A549 (cell line): Measurements from ENCODE around the gene RABAC1. TPM values are rescaled to one million over a fixed set of nuclear protein-coding genes. Genes with fewer than 3 reads are reported as not detected.
A peak's percentile ranks its signal among the peaks of the same experiment; 100 is the strongest.

ENCODE experiments used
- ATAC-seq, 2 experiments: fragments of 200-7000 bp in 1 of 2; fragments of >200 bp in 1 of 2; cut with Nextera tagmentation in 1 of 2; cut with Tn5 transposase in 1 of 2; 3 replicates each; pipeline versions ENCODE4 v1.8.0 to v1.9.1; 2018 to 2020; ENCODE audit warnings: mild to moderate bottlenecking in 1 of 2, moderate library complexity in 1 of 2
- CTCF ChIA-PET: fragments of 300-600 bp; sonication (Branson Sonifier 250); formaldehyde crosslinking; extraction: SDS; loops from one replicate; lab custom pipeline; 2021; ENCODE audit warnings: antibody characterized with exemption, inconsistent platforms; lab: Yijun Ruan, JAX
- POLR2A ChIA-PET: fragments of 350-600 bp; formaldehyde crosslinking; extraction: SDS; loops from one replicate; lab custom pipeline; 2021; ENCODE audit warnings: antibody characterized with exemption, inconsistent platforms; lab: Yijun Ruan, JAX
- DNase-seq, 2 experiments: peaks; one replicate each; pipeline versions ENCODE4 v3.0.0 to v3.0.0-alpha.2; 2011 to 2016; ENCODE audit warnings: low read depth in 1 of 2, low spot score in 1 of 2
- FAIRE-seq: peaks from 2 replicates; lab custom pipeline; 2011; peaks lifted over from hg19 to GRCh38; lab: Jason Lieb, UNC
- H3K27ac ChIP-seq, 2 experiments: fragments of >200 bp; sonication (Bioruptor Twin); formaldehyde crosslinking; 3 replicates each; pipeline ENCODE4 v1.5.1; 2016 to 2017
- H3K4me1 ChIP-seq: fragments of >200 bp; sonication (Bioruptor Twin); formaldehyde crosslinking; 3 replicates; pipeline ENCODE4 v1.6.1; 2016
- H3K4me2 ChIP-seq: fragments of >200 bp; sonication (Bioruptor Twin); formaldehyde crosslinking; 3 replicates; pipeline ENCODE4 v1.6.1; 2016
- H3K4me3 ChIP-seq: fragments of >200 bp; sonication (Bioruptor Twin); formaldehyde crosslinking; 3 replicates; pipeline ENCODE4 v1.5.1; 2016
- H3K9me3 ChIP-seq: fragments of >200 bp; sonication (Bioruptor Twin); formaldehyde crosslinking; 3 replicates; pipeline ENCODE4 v1.6.1; 2016
- ATOH8 ChIP-seq: fragments of 250-450 bp; sonication (Bioruptor Pico); IDR thresholded peaks from 2 replicates; pipeline ENCODE4 v1.5.0; 2020; ENCODE audit warnings: low read depth, mild to moderate bottlenecking, moderate library complexity
- BHLHE40 ChIP-seq: IDR thresholded peaks from 2 replicates; pipeline ENCODE4 v1.6.1; 2012; ENCODE audit warnings: low read depth, low read length, inconsistent platforms
- CBX8 ChIP-seq: fragments of 200-600 bp; sonication (generic); IDR thresholded peaks from 2 replicates; pipeline ENCODE4 v1.6.1; 2016
- CHD4 ChIP-seq: fragments of 200-600 bp; sonication (generic); IDR thresholded peaks from 2 replicates; pipeline ENCODE4 v1.6.1; 2016; ENCODE audit warnings: antibody characterized with exemption, mild to moderate bottlenecking, borderline replicate concordance
- E2F6 ChIP-seq: IDR thresholded peaks from 2 replicates; pipeline ENCODE4 v1.6.1; 2012; ENCODE audit warnings: low read depth, borderline replicate concordance
- EP300 ChIP-seq, 2 experiments: fragments of >200 bp; sonication (Bioruptor Twin); formaldehyde crosslinking; IDR thresholded peaks; 2 replicates in 1 of 2; 3 replicates in 1 of 2; pipeline ENCODE4 v1.6.1; 2016 to 2017
- ESRRA ChIP-seq: fragments of 150-350 bp; IDR thresholded peaks from 2 replicates; pipeline ENCODE4 v1.6.1; 2014; ENCODE audit warnings: mild to moderate bottlenecking, low read length, borderline replicate concordance
- HDAC2 ChIP-seq: fragments of 200-600 bp; sonication (generic); IDR thresholded peaks from 2 replicates; pipeline ENCODE4 v1.6.1; 2016
- HES2 ChIP-seq: fragments of >200 bp; sonication (Bioruptor Twin); formaldehyde crosslinking; IDR thresholded peaks from 2 replicates; pipeline ENCODE4 v1.6.1; 2016
- HOXA7 ChIP-seq: fragments of 250-450 bp; sonication (Bioruptor Pico); IDR thresholded peaks from 2 replicates; pipeline ENCODE4 v1.5.0; 2020; ENCODE audit warnings: mild to moderate bottlenecking, moderate library complexity
- JUN ChIP-seq, 2 experiments: fragments of >200 bp; sonication (Bioruptor Twin); formaldehyde crosslinking; IDR thresholded peaks; 2 replicates in 1 of 2; 3 replicates in 1 of 2; pipeline ENCODE4 v1.6.1; 2016 to 2017
- JUNB ChIP-seq: fragments of >200 bp; sonication (Bioruptor Twin); formaldehyde crosslinking; IDR thresholded peaks from 2 replicates; pipeline ENCODE4 v1.6.1; 2016
- MAFK ChIP-seq: fragments of 450-650 bp; IDR thresholded peaks from 2 replicates; pipeline ENCODE4 v1.6.1; 2014; ENCODE audit not compliant: partially characterized antibody
- MAZ ChIP-seq: fragments of 150-350 bp; IDR thresholded peaks from 2 replicates; pipeline ENCODE4 v1.6.1; 2014; ENCODE audit warnings: antibody characterized with exemption, low read depth, low read length, borderline replicate concordance
- MYC ChIP-seq: IDR thresholded peaks from 2 replicates; pipeline ENCODE4 v1.6.1; 2012; ENCODE audit warnings: mild to moderate bottlenecking, inconsistent platforms, low read length, improper control_type of control experiment, borderline replicate concordance
- NFE2L2 ChIP-seq: fragments of 150-350 bp; conservative IDR thresholded peaks from 2 replicates; pipeline ENCODE4 v1.6.1; 2014; ENCODE audit warnings: low read length
- NR3C1 ChIP-seq: fragments of >200 bp; sonication (Bioruptor Twin); formaldehyde crosslinking; IDR thresholded peaks from 3 replicates; pipeline ENCODE4 v1.6.1; 2017
- POLR2A ChIP-seq: IDR thresholded peaks from 2 replicates; pipeline ENCODE4 v1.6.1; 2012; ENCODE audit warnings: mild to moderate bottlenecking, low read length
- POLR2AphosphoS2 ChIP-seq: conservative IDR thresholded peaks from 2 replicates; pipeline ENCODE4 v1.6.1; 2012; ENCODE audit warnings: low read length, improper control_type of control experiment, inconsistent platforms
- RAD21 ChIP-seq, 2 experiments: fragments of >200 bp in 1 of 2; sonication (Bioruptor Twin) in 1 of 2; formaldehyde crosslinking in 1 of 2; IDR thresholded peaks in 1 of 2; conservative IDR thresholded peaks in 1 of 2; 2 replicates in 1 of 2; 3 replicates in 1 of 2; pipeline ENCODE4 v1.6.1; 2012 to 2018; ENCODE audit warnings: inconsistent platforms in 1 of 2
- RARB ChIP-seq: fragments of 250-450 bp; sonication (Bioruptor Pico); IDR thresholded peaks from 2 replicates; pipeline ENCODE4 v1.8.0; 2021; ENCODE audit warnings: mild to moderate bottlenecking, moderate library complexity
- RFX5 ChIP-seq: fragments of 450-650 bp; IDR thresholded peaks from 2 replicates; pipeline ENCODE4 v1.7.1; 2014; ENCODE audit warnings: antibody characterized with exemption, mild to moderate bottlenecking, moderate library complexity
- SMC3 ChIP-seq: fragments of >200 bp; sonication (Bioruptor Twin); formaldehyde crosslinking; IDR thresholded peaks from 3 replicates; pipeline ENCODE4 v1.6.1; 2018; ENCODE audit warnings: inconsistent platforms
- SREBF2 ChIP-seq: fragments of 450-650 bp; IDR thresholded peaks from 2 replicates; pipeline ENCODE4 v1.6.1; 2014; ENCODE audit warnings: mild to moderate bottlenecking, moderate library complexity
- TFCP2L1 ChIP-seq: fragments of 250-450 bp; sonication (Bioruptor Pico); IDR thresholded peaks from 2 replicates; pipeline ENCODE4 v1.5.0; 2021; ENCODE audit warnings: mild to moderate bottlenecking
- TP53 ChIP-seq: fragments of 250-450 bp; sonication (Bioruptor Pico); IDR thresholded peaks from 2 replicates; pipeline ENCODE4 v1.5.0; 2021; ENCODE audit warnings: mild to moderate bottlenecking, moderate library complexity
- ZC3H11A ChIP-seq: fragments of 450-650 bp; IDR thresholded peaks from 2 replicates; pipeline ENCODE4 v1.6.1; 2014; ENCODE audit warnings: antibody characterized with exemption, mild to moderate bottlenecking
- ZFP36 ChIP-seq: fragments of 450-650 bp; IDR thresholded peaks from 2 replicates; pipeline ENCODE4 v1.6.1; 2014; ENCODE audit warnings: borderline replicate concordance; ENCODE audit not compliant: partially characterized antibody
- ZNF302 ChIP-seq: fragments of 250-450 bp; sonication (Bioruptor Pico); IDR thresholded peaks from 2 replicates; pipeline ENCODE4 v1.9.0; 2021; ENCODE audit warnings: inconsistent platforms, mild to moderate bottlenecking, moderate library complexity
- WGBS: methylation state at CpG from one replicate; pipeline ENCODE4 v1.1.6; 2017; ENCODE audit errors: missing lambda C conversion rate; 5-methylcytosine and 5-hydroxymethylcytosine counted together
- polyA plus RNA-seq, 4 experiments: library from polyadenylated mRNA; depleted of rRNA in 3 of 4; stranded (reverse); fragments of >200 nt; fragmentation: RNase III in 1 of 4; extraction: RNeasy Plus Mini Kit Qiagen cat#74134 plus additional on column Dnase treatment in 1 of 4; gene quantifications; 2 replicates in 3 of 4; 3 replicates in 1 of 4; pipeline ENCODE4 v1.2.3, GENCODE V29; 2011 to 2017
- TF ChIP-seq, protein P1 (sequence below): fragments of 200-600 bp; sonication (generic); IDR thresholded peaks from 2 replicates; pipeline ENCODE4 v1.6.1; 2016; ENCODE audit warnings: antibody characterized with exemption, mild to moderate bottlenecking, moderate library complexity

RABAC1 gene
- polyA plus RNA-seq, 2 of the 4 experiments (the other 2 are of a cell fraction): 117 to 247 TPM

DNA sequence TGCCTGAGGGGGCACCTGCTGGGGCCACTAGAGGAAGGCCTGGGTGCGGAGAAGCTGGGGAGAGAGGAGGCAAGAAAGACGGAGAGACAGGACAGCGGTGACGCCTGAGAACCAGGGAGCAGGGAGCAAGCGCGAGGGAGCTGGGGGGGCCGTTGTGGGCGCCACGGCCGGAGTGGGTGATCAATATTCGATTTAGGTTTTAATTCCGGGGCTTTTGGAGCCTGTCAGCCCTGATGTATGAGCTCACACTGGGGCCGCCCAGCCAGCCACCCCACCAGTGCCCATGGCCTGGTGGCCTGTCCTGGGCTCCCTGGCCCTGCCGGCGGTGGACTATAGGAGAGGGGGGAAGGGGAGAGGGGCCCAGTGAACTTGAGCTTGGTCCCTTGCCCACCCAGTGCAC lies 22.2 kb downstream of the RABAC1 start:
- peak; percentile 1; a peak in 3 of 6 replicates for ATAC-seq
- no peak overlapping the region for H3K4me2 ChIP-seq
- no peak for FAIRE-seq
- 78% methylated on average over 15 of the region's 15 CpGs for WGBS
- ChIA-PET POLR2A (interaction anchor here (0.5 to 0.9 kb wide), 2 partner anchors 15 to 77 kb away, joined by 4 to 5 read pairs; partner anchors contain the start of gene RPS19), CTCF (interaction anchor here (0.6 to 2.6 kb wide), 20 partner anchors 11 to 133 kb away, joined by 3 to 36 read pairs (median 5); partner anchors contain the start of genes GRIK5 and RPS19)
- H3K27ac ChIP-seq: no peak overlapping the region
- no peak overlapping the region for H3K4me3 ChIP-seq
- no peaks in the 10 kb centered on the region for H3K9me3 ChIP-seq
- H3K4me1 ChIP-seq: peaks cover 9% of the 10 kb centered on the region; the same call in 1 of the 3 replicates
- TF ChIP-seq NFE2L2 (no peak), ZC3H11A (no peak), TP53 (CRISPR knock-in tag) (no peak), RARB (CRISPR knock-in tag) (no peak), HDAC2 (no peak), HES2 (no peak), RFX5 (no peak), ZFP36 (no peak), SMC3 (no peak), SREBF2 (no peak), CHD4 (no peak), JUN (IDR thresholded peaks at IDR 0.05) (no peak)
- TF ChIP-seq, protein P1, sequence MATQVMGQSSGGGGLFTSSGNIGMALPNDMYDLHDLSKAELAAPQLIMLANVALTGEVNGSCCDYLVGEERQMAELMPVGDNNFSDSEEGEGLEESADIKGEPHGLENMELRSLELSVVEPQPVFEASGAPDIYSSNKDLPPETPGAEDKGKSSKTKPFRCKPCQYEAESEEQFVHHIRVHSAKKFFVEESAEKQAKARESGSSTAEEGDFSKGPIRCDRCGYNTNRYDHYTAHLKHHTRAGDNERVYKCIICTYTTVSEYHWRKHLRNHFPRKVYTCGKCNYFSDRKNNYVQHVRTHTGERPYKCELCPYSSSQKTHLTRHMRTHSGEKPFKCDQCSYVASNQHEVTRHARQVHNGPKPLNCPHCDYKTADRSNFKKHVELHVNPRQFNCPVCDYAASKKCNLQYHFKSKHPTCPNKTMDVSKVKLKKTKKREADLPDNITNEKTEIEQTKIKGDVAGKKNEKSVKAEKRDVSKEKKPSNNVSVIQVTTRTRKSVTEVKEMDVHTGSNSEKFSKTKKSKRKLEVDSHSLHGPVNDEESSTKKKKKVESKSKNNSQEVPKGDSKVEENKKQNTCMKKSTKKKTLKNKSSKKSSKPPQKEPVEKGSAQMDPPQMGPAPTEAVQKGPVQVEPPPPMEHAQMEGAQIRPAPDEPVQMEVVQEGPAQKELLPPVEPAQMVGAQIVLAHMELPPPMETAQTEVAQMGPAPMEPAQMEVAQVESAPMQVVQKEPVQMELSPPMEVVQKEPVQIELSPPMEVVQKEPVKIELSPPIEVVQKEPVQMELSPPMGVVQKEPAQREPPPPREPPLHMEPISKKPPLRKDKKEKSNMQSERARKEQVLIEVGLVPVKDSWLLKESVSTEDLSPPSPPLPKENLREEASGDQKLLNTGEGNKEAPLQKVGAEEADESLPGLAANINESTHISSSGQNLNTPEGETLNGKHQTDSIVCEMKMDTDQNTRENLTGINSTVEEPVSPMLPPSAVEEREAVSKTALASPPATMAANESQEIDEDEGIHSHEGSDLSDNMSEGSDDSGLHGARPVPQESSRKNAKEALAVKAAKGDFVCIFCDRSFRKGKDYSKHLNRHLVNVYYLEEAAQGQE: no peak
- TF ChIP-seq, all 56 proteins: peak for 0
- no peak for DNase-seq

- peak; percentile 3 to 5; a peak in 5 of 6 replicates for ATAC-seq
- Histone ChIP-seq H3K4me1 (peaks cover 9% of the 10 kb centered on the region; the same call in 1 of the 3 replicates), H3K9me3 (no peaks in the 10 kb centered on the region), H3K4me3 (no peak overlapping the region)
- DNase-seq: no peak
- 69% methylated on average over 8 of the region's 8 CpGs for WGBS
- ChIA-PET POLR2A (no interaction called here), CTCF (interaction anchor here (0.7 to 2.6 kb wide), 15 partner anchors 11 to 116 kb away, joined by 3 to 36 read pairs (median 5); no protein-coding TSS in a partner anchor)
- no peak for FAIRE-seq
- TF ChIP-seq CHD4: no peak
- no peak for TF ChIP-seq MAFK
- no peak for TF ChIP-seq CBX8
- TF ChIP-seq JUNB: no peak
- no peak for TF ChIP-seq ZNF302
- TF ChIP-seq MAZ: no peak
- TF ChIP-seq, all 56 proteins: peak for 0
- Histone ChIP-seq H3K4me2 (no peak overlapping the region), H3K27ac (no peak overlapping the region)
Measured at GRCh38 chr19:41936416-41936850, 22.7 kb downstream of the RABAC1 start.

DNA sequence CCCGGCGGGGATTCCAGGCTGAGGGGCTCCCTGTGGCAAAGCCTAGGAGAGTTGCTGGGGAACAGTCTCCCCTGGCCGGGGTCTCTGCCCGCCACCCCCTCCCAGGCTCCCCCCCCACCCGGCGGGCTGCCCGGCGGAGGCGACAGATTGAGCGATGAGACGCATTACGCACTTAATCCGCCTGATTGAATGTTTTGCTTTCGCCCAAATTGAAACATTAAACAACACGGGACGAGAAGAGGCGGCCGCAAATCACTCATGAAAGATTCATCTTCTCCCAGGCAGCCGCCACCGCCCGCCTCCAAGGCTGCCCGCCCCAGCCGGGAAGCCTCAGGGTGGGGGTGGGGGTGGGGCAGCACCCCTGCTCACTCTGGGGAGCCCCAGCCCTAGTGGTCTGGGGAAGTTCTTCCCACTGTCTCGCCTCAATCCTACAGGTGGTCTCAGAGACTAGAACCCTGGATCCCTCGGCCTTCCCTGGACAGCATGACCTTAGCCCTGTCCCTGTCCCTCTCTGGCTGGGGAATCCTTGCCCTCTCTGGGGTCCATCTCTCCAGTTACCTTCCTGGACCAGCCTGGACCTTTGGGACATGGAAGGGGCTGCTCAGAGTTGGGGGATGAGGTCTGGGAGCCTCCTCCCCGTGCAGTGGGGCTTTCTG lies 23.2 kb downstream of the RABAC1 start:
- Histone ChIP-seq H3K4me2 (no peak overlapping the region), H3K4me1 (peaks cover 8% of the 10 kb centered on the region; the same call in 1 of the 3 replicates), H3K4me3 (no peak overlapping the region), H3K27ac (no peak overlapping the region), H3K9me3 (no peaks in the 10 kb centered on the region)
- no peak for FAIRE-seq
- ChIA-PET POLR2A (no interaction called here), CTCF (interaction anchor here (0.7 to 9.9 kb wide), 15 partner anchors 11 to 75 kb away, joined by 3 to 163 read pairs (median 7); no protein-coding TSS in a partner anchor)
- WGBS: 51% methylated on average over 25 of the region's 26 CpGs
- DNase-seq: no peak
- ATAC-seq: peak; percentile 3 to 6; a peak in 5 of 6 replicates
- TF ChIP-seq JUN (IDR thresholded peaks at IDR 0.05) (no peak), POLR2AphosphoS2 (no peak), BHLHE40 (no peak), POLR2A (no peak), HDAC2 (no peak), RAD21 (conservative IDR thresholded peaks at IDR 0.05 in 1 of 2, IDR thresholded peaks at IDR 0.05 in 1 of 2) (no peak), HES2 (no peak), ESRRA (no peak), ATOH8 (CRISPR knock-in tag) (no peak), HOXA7 (no peak), E2F6 (no peak), EP300 (IDR thresholded peaks at IDR 0.05) (no peak), TFCP2L1 (no peak), MYC (no peak), NR3C1 (no peak)
